RWPE1 (cell line): ENCODE results near the gene CABS1.

Experiments
- CTCF ChIA-PET: fragments of 350-600 bp; sonication (Branson Sonifier 250); formaldehyde crosslinking; extraction: SDS; loops from one replicate; lab custom pipeline; 2021; lab: Yijun Ruan, JAX
- POLR2A ChIA-PET: fragments of 400-600 bp; formaldehyde crosslinking; extraction: SDS; loops from one replicate; lab custom pipeline; 2020; ENCODE audit warnings: antibody characterized with exemption; ENCODE audit not compliant: low non-redundant PET; lab: Yijun Ruan, JAX
- DNase-seq: peaks from one replicate; pipeline ENCODE4 v3.0.0; 2012; ENCODE audit warnings: low spot score
- H3K27ac ChIP-seq: fragments of 450-650 bp; 2 replicates; pipeline ENCODE4 v1.5.1; 2017
- TF ChIP-seq, protein P1 (sequence below): fragments of 450-650 bp; conservative IDR thresholded peaks from 2 replicates; pipeline ENCODE4 v1.5.1; 2017; ENCODE audit warnings: low read depth, mild to moderate bottlenecking

CABS1 gene

DNA sequence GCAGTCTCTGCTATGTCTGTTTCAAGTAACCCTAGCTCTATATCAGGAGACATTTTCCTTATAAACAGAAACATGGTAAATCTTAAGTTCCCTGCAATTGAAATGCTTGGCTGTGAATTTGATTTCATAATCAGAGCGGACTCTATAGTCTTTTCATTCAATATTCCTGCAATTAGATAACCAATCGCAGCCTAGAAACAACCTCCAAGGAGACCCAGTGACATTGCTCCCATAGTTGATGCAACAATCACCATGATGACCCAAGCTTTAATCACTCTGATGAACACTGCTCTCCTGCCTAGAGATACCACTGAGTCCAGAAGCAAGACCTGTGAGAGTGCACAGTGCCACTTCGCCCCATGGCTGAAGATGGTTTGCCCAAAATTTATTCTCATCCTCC is at the start of gene CABS1:
Gene CABS1, plus strand, starts transcription at position 301 of the 400 bp plus-strand sequence. Its CDS starts 59 bp downstream, at position 360.
- DNase-seq = no peak
- ChIA-PET POLR2A (no interaction called here), CTCF (interaction anchor here (0.6 kb wide), 1 partner anchor 12 kb away, joined by 3 read pairs; no protein-coding TSS in a partner anchor)
- no peak within 1 kb of the TSS for H3K27ac ChIP-seq
- TF ChIP-seq, protein P1, sequence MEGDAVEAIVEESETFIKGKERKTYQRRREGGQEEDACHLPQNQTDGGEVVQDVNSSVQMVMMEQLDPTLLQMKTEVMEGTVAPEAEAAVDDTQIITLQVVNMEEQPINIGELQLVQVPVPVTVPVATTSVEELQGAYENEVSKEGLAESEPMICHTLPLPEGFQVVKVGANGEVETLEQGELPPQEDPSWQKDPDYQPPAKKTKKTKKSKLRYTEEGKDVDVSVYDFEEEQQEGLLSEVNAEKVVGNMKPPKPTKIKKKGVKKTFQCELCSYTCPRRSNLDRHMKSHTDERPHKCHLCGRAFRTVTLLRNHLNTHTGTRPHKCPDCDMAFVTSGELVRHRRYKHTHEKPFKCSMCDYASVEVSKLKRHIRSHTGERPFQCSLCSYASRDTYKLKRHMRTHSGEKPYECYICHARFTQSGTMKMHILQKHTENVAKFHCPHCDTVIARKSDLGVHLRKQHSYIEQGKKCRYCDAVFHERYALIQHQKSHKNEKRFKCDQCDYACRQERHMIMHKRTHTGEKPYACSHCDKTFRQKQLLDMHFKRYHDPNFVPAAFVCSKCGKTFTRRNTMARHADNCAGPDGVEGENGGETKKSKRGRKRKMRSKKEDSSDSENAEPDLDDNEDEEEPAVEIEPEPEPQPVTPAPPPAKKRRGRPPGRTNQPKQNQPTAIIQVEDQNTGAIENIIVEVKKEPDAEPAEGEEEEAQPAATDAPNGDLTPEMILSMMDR = no peak

DNA sequence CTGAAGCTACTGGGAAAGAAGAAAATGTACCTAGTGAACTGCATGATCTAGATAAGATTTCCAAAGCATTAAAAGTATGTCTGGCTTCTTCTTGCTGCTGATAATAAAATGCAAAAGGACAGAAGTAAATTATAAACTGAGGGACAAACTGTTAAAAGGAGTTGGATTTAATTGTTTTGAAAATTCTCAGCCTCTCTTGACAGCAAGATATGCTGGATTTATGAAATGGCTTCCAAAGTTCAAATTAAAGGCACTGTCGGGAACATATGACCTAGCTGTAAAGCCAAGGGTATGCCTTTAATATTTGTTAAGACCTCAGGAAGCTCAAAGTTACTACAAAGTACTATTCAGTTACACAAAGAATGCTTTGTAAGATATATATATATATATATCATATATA is 46.1 kb upstream of the CABS1 start:
- ChIA-PET CTCF (interaction anchor here (0.5 kb wide), 1 partner anchor 805 kb away, joined by 5 read pairs; no protein-coding TSS in a partner anchor), POLR2A (no interaction called here)
- H3K27ac ChIP-seq = no peak overlapping the region
- no peak for DNase-seq
- TF ChIP-seq, protein P1 = no peak

- no peak overlapping the region for H3K27ac ChIP-seq
- TF ChIP-seq, protein P1 = no peak
- CTCF ChIA-PET = no interaction called here
- POLR2A ChIA-PET = no interaction called here
- no peak for DNase-seq
Observed at GRCh38 chr4:70291341-70291740, 43.4 kb upstream of the CABS1 start.

- TF ChIP-seq, protein P1 = no peak
- CTCF ChIA-PET = interaction anchor here (0.8 kb wide), 1 partner anchor 261 kb away, joined by 3 read pairs; no protein-coding TSS in a partner anchor
- H3K27ac ChIP-seq = no peak overlapping the region
- POLR2A ChIA-PET = no interaction called here
- DNase-seq = no peak
Observed at GRCh38 chr4:70297576-70297975, 37.2 kb upstream of the CABS1 start.

DNA sequence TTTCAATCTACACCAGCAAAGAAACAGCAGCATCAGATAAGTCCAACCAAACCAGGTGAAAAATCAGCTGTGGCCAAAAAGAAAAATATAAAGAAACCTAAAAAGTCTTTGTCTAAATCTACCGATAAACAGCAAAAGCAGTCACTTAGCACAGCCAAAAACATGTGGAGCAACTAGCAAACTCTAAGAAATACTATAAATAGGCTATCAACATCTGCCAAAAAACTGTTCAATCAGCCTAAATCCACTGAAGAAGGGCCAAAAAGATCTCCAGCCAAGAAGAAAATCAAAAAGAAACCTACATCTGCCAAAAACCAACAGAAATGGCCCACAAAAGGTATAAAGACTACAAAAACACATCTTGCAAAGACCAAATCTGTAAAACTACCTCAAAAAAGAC is 36.7 kb upstream of the CABS1 start:
- TF ChIP-seq, protein P1 = no peak
- no peak for DNase-seq
- no peak overlapping the region for H3K27ac ChIP-seq
- ChIA-PET CTCF (interaction anchor here (0.8 kb wide), 1 partner anchor 261 kb away, joined by 3 read pairs; no protein-coding TSS in a partner anchor), POLR2A (no interaction called here)

DNA sequence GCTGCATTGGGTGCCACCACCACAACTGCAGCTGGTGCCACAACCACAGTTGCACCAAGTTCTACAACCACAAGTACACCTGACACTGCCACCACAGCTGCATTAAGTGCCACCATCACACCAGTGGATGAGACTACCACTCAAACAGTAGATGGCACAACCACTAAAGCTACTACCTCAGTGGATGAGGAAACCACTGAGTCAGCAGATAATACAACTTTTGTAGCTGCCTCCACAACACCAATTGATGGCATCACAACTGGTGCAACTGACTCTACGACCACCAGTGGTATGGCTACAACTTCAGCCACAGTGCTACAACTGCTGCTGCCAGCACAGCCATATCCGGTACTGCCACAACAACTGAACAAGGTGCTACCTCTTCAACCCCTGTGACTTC is 35.1 kb upstream of the CABS1 start:
- ChIA-PET CTCF (interaction anchor here (0.7 kb wide), 1 partner anchor 154 kb away, joined by 3 read pairs; no protein-coding TSS in a partner anchor), POLR2A (no interaction called here)
- TF ChIP-seq, protein P1 = no peak
- no peak for DNase-seq
- no peak overlapping the region for H3K27ac ChIP-seq
